Retinal pigment epithelial cell (primary cell): ENCODE data around the gene TMTC1.

ENCODE experiments used
- DNase-seq: peaks from one replicate; pipeline ENCODE4 v3.0.0-alpha.2; 2010; ENCODE audit warnings: low read depth
- H3K4me3 ChIP-seq: 2 replicates; pipeline ENCODE4 v1.5.1; 2011; ENCODE audit warnings: mild to moderate bottlenecking, low read length, control low read depth, moderate library complexity
- CTCF ChIP-seq: conservative IDR thresholded peaks from 2 replicates; pipeline ENCODE4 v1.5.1; 2011; ENCODE audit warnings: low read depth, low read length, control low read depth, inconsistent platforms

TMTC1 gene

GRCh38 chr12:29551812-29552211 lies 231.9 kb downstream of the TMTC1 start:
- no peak overlapping the region for H3K4me3 ChIP-seq
- no peak for TF ChIP-seq CTCF
- no peak for DNase-seq

- DNase-seq, result no peak
- no peak overlapping the region for H3K4me3 ChIP-seq
- no peak for TF ChIP-seq CTCF
Measured at GRCh38 chr12:29547864-29548263, 235.9 kb downstream of the TMTC1 start.

GRCh38 chr12:29547151-29547632 lies 236.6 kb downstream of the TMTC1 start:
- no peak for DNase-seq
- no peak for TF ChIP-seq CTCF
- no peak overlapping the region for H3K4me3 ChIP-seq

- TF ChIP-seq CTCF, result no peak
- no peak for DNase-seq
- H3K4me3 ChIP-seq, result no peak overlapping the region
Measured at GRCh38 chr12:29546000-29546399, 237.7 kb downstream of the TMTC1 start.

- TF ChIP-seq CTCF, result no peak
Measured at GRCh38 chr12:29545102-29545467, 238.7 kb downstream of the TMTC1 start.

GRCh38 chr12:29544428-29545101 lies 239.2 kb downstream of the TMTC1 start:
- TF ChIP-seq CTCF, result no peak
- no peak overlapping the region for H3K4me3 ChIP-seq
- DNase-seq, result no peak

More at GRCh38 chr12:29545102-29545467, 238.7 kb downstream of the TMTC1 start:
- DNase-seq, result no peak
- H3K4me3 ChIP-seq, result no peak overlapping the region

GRCh38 chr12:29543036-29543435 lies 240.7 kb downstream of the TMTC1 start:
- H3K4me3 ChIP-seq, result no peak overlapping the region
- no peak for TF ChIP-seq CTCF
- DNase-seq, result no peak
